Tongue (tissue), 2 donors: Measurements from ENCODE around the gene MOB3B. TPM values are rescaled to one million over a fixed set of nuclear protein-coding genes. Genes with fewer than 3 reads are reported as not detected.

Experiments
- DNase-seq: peaks from one replicate; pipeline ENCODE4 v3.0.0-alpha.2; 2015
- total RNA-seq: library from RNA; depleted of rRNA; stranded (reverse); fragments of >200 nt; gene quantifications from one replicate; pipeline ENCODE4 v1.2.3, GENCODE V29; 2014

The MOB3B gene
- total RNA-seq, 1 donor from 2014 or later = 4.2 TPM

- no peak for DNase-seq
These were observed 168.1 kb downstream of the MOB3B start for GRCh38 chr9:27361492-27361891.

GRCh38 chr9:27359763-27360162, 169.9 kb downstream of the MOB3B start:
- no peak for DNase-seq

- DNase-seq = no peak
These were observed 171.6 kb downstream of the MOB3B start for GRCh38 chr9:27358007-27358406.

GRCh38 chr9:27356446-27356845, 173.2 kb downstream of the MOB3B start:
- DNase-seq = no peak

- DNase-seq = no peak
These were observed 174.4 kb downstream of the MOB3B start for GRCh38 chr9:27355166-27355565.

- DNase-seq = peak; percentile 61
These were observed 176.0 kb downstream of the MOB3B start for GRCh38 chr9:27353474-27354229.

GRCh38 chr9:27353166-27353473, 176.5 kb downstream of the MOB3B start:
- no peak for DNase-seq

GRCh38 chr9:27352457-27353165, 177.0 kb downstream of the MOB3B start:
- DNase-seq = no peak

GRCh38 chr9:27351438-27351837, 178.2 kb downstream of the MOB3B start:
- DNase-seq = peak; percentile 72

GRCh38 chr9:27350382-27350976, 179.1 kb downstream of the MOB3B start:
- DNase-seq = peak; percentile 54

GRCh38 chr9:27349698-27350080, 179.9 kb downstream of the MOB3B start:
- no peak for DNase-seq

- peak; percentile 80 for DNase-seq
These were observed 180.6 kb downstream of the MOB3B start for GRCh38 chr9:27348785-27349697.

GRCh38 chr9:27347889-27348288, 181.7 kb downstream of the MOB3B start:
- no peak for DNase-seq

GRCh38 chr9:27344776-27345175, 184.8 kb downstream of the MOB3B start:
- DNase-seq = no peak

GRCh38 chr9:27341545-27342294, 187.9 kb downstream of the MOB3B start:
- no peak for DNase-seq

- no peak for DNase-seq
These were observed 188.6 kb downstream of the MOB3B start for GRCh38 chr9:27340961-27341511.

GRCh38 chr9:27340285-27340674, 189.3 kb downstream of the MOB3B start:
- no peak for DNase-seq

- no peak for DNase-seq
These were observed 189.8 kb downstream of the MOB3B start for GRCh38 chr9:27339661-27340284.

GRCh38 chr9:27338527-27338903, 191.1 kb downstream of the MOB3B start:
- no peak for DNase-seq

GRCh38 chr9:27337833-27338526, 191.6 kb downstream of the MOB3B start:
- DNase-seq = no peak
